ENCODE data around the gene IDH3G. TPM values are rescaled to one million over a fixed set of nuclear protein-coding genes. Genes with fewer than 3 reads are reported as not detected.

The IDH3G gene
- total RNA-seq, 4 donors from 2014 or later: 60.7 to 67.8 (median 64.1) TPM

- H3K27ac ChIP-seq: no peak overlapping the region
- H3K4me3 ChIP-seq: no peak overlapping the region
- no CpG with 5 or more reads among the region's 24 CpGs for WGBS, 2 donors
- DNase-seq: no peak
- peaks cover 5 to 35% (median 7%) of the 10 kb centered on the region in 3 donors for H3K4me1 ChIP-seq
- H3K36me3 ChIP-seq: peaks cover 5 to 46% (median 5%) of the 10 kb centered on the region in 3 donors
- H3K9me3 ChIP-seq: no peaks in the 10 kb centered on the region
- H3K27me3 ChIP-seq: no peaks in the 10 kb centered on the region
- TF ChIP-seq, protein P1, sequence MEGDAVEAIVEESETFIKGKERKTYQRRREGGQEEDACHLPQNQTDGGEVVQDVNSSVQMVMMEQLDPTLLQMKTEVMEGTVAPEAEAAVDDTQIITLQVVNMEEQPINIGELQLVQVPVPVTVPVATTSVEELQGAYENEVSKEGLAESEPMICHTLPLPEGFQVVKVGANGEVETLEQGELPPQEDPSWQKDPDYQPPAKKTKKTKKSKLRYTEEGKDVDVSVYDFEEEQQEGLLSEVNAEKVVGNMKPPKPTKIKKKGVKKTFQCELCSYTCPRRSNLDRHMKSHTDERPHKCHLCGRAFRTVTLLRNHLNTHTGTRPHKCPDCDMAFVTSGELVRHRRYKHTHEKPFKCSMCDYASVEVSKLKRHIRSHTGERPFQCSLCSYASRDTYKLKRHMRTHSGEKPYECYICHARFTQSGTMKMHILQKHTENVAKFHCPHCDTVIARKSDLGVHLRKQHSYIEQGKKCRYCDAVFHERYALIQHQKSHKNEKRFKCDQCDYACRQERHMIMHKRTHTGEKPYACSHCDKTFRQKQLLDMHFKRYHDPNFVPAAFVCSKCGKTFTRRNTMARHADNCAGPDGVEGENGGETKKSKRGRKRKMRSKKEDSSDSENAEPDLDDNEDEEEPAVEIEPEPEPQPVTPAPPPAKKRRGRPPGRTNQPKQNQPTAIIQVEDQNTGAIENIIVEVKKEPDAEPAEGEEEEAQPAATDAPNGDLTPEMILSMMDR (IDR thresholded peaks at IDR 0.05): no peak
- TF ChIP-seq POLR2A (IDR thresholded peaks at IDR 0.05): no peak
- intact Hi-C loops (cut with DNase I): no loop called here
Measured at GRCh38 chrX:153783378-153784013, 10.7 kb downstream of the IDH3G start.

DNA sequence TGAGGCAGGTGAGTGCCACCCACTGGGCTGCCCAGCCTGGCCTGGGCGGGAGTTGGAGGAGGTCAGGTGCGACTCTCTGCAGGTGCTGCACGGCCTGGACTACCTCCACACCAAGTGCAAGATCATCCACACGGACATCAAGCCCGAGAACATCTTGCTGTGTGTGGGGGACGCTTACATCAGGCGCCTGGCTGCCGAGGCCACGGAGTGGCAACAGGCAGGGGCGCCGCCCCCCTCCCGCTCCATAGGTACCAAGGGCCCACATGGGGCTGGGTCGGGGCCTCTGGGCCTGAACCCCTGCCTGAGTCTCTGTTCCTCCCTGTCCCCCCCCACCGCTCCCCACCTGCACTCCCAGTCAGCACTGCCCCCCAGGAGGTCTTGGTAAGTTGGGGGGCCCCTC is 11.3 kb downstream of the IDH3G start:
- DNase-seq: no peak
- intact Hi-C loops (cut with DNase I): no loop called here
- H3K9me3 ChIP-seq: no peaks in the 10 kb centered on the region
- H3K4me1 ChIP-seq: peaks cover 5 to 37% (median 7%) of the 10 kb centered on the region in 3 donors
- peaks cover 5 to 40% (median 5%) of the 10 kb centered on the region in 3 donors for H3K36me3 ChIP-seq
- no peaks in the 10 kb centered on the region for H3K27me3 ChIP-seq
- H3K4me3 ChIP-seq: no peak overlapping the region
- TF ChIP-seq, protein P1 (IDR thresholded peaks at IDR 0.05): no peak
- TF ChIP-seq POLR2A (IDR thresholded peaks at IDR 0.05): no peak
- WGBS, 2 donors: 79% methylated on average over 5 of the region's 14 CpGs; no CpG with 5 or more reads in 1 of the 2 donors
- no peak overlapping the region for H3K27ac ChIP-seq

- H3K36me3 ChIP-seq: peaks cover 2 to 34% (median 3%) of the 10 kb centered on the region in 3 donors
- no peak overlapping the region for H3K4me3 ChIP-seq
- TF ChIP-seq, protein P1 (IDR thresholded peaks at IDR 0.05): no peak
- H3K9me3 ChIP-seq: no peaks in the 10 kb centered on the region
- intact Hi-C loops (cut with DNase I): no loop called here
- no peaks in the 10 kb centered on the region for H3K27me3 ChIP-seq
- no peak for DNase-seq
- 0 to 80% methylated on average over 1 of the region's 11 CpGs for WGBS, 2 donors
- H3K4me1 ChIP-seq: peaks cover 5 to 37% (median 7%) of the 10 kb centered on the region in 3 donors
- no peak overlapping the region for H3K27ac ChIP-seq
Measured at GRCh38 chrX:153782313-153782712, 11.9 kb downstream of the IDH3G start.

DNA sequence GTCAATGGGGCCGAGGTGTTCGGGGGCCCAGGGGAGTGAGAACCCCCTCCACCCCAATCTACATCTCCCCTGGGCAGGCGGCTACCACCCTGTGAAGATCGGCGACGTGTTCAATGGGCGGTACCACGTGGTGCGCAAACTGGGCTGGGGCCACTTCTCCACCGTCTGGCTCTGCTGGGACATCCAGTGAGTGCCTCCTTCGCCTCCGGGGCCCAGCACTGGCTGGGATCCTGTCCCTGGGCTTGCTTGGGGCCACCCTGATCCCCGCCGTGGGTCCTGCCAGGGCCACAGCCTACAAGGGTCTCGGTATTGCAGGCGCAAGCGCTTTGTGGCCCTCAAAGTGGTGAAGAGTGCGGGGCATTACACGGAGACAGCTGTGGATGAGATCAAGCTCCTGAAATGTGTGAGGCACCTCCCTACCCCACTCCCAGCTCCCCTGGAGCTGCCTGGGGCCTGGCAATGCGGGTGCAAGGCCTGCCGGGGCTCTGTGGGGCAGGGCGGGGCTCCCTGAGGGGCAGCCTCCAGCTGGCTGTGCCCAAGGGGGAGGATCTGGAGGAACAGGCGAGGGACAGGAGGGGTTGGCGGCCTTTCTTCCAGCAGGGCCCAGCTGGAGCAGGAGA is 12.6 kb downstream of the IDH3G start:
- DNase-seq: no peak
- H3K9me3 ChIP-seq: no peaks in the 10 kb centered on the region
- no peak overlapping the region for H3K4me3 ChIP-seq
- TF ChIP-seq, protein P1 (IDR thresholded peaks at IDR 0.05): no peak
- TF ChIP-seq POLR2A (IDR thresholded peaks at IDR 0.05): no peak
- intact Hi-C loops (cut with DNase I): no loop called here
- WGBS, 2 donors: 60% methylated on average over 1 of the region's 24 CpGs; no CpG with 5 or more reads in 1 of the 2 donors
- no peaks in the 10 kb centered on the region for H3K27me3 ChIP-seq
- H3K27ac ChIP-seq: peak overlapping the region in 3 of 4 donors; percentile 8 to 48 (median 28)
- peaks cover 5 to 37% (median 7%) of the 10 kb centered on the region in 3 donors for H3K4me1 ChIP-seq
- peaks cover 0 to 26% (median 0%) of the 10 kb centered on the region in 3 donors for H3K36me3 ChIP-seq
